ENCODE data around the gene TH. TPM values are rescaled to one million over a fixed set of nuclear protein-coding genes. Genes with fewer than 3 reads are reported as not detected.

Gene TH
- total and polyA plus RNA-seq, 2 of the 8 experiments (the other 6 are each of a cell fraction or from before 2014, with no cell fraction given): 0.09 TPM; not detected in 1

- TF ChIP-seq CTCF (IDR thresholded peaks at IDR 0.05; ENCODE audit: control extremely low read depth in 1 of 3, insufficient read depth in 1 of 3, low read depth in 1 of 3, low read length in 3 of 3) (no peak), TEAD4 (IDR thresholded peaks at IDR 0.05; ENCODE audit: low read depth, low read length) (no peak), ATF2 (IDR thresholded peaks at IDR 0.05; ENCODE audit: low read length) (no peak), BACH1 (IDR thresholded peaks at IDR 0.05; ENCODE audit: low read length) (no peak), CBX5 (IDR thresholded peaks at IDR 0.05; ENCODE audit: low read depth, low read length) (no peak), ATF3 (IDR thresholded peaks at IDR 0.05; ENCODE audit: insufficient read depth, low read depth, low read length) (no peak), RAD21 (IDR thresholded peaks at IDR 0.05 in 1 of 2, conservative IDR thresholded peaks at IDR 0.05 in 1 of 2; ENCODE audit: low read depth in 2 of 2, low read length in 2 of 2) (no peak), YY1 (IDR thresholded peaks at IDR 0.05; ENCODE audit: low read depth, low read length) (no peak), RNF2 (IDR thresholded peaks at IDR 0.05; ENCODE audit: borderline replicate concordance, low read depth, low read length, missing control alignments, poor library complexity, severe bottlenecking) (no peak)
Observed at GRCh38 chr11:2190657-2191471, 19.2 kb upstream of the TH start (continued).
